ENCODE results near the gene CAMK1.

GRCh38 chr3:9806137-9806536 is 36.4 kb upstream of the CAMK1 start:
- TF ChIP-seq CTCF (IDR thresholded peaks at IDR 0.05) (no peak), POLR2A (IDR thresholded peaks at IDR 0.05) (no peak)

Data from esophagus squamous epithelium (tissue), 4 donors.